MM.1S (cell line): ENCODE data around the gene TBATA.

Experiments used
- DNase-seq: peaks from one replicate; pipeline ENCODE4 v3.0.0-alpha.2; 2015
- H2AFZ ChIP-seq: fragments of 300-600 bp; sonication (generic); 2 replicates; pipeline ENCODE4 v1.6.0; 2016; ENCODE audit warnings: antibody characterized with exemption, low read length
- H3F3A ChIP-seq: fragments of 300-600 bp; sonication (generic); 2 replicates; pipeline ENCODE4 v1.6.1; 2016; ENCODE audit warnings: mild to moderate bottlenecking, antibody characterized with exemption, low read length, moderate library complexity, mixed read lengths; ENCODE audit not compliant: insufficient read depth
- H3K27ac ChIP-seq: fragments of 300-600 bp; sonication (generic); 2 replicates; pipeline ENCODE4 v1.5.1; 2016; ENCODE audit warnings: mild to moderate bottlenecking, low read length
- H3K27me3 ChIP-seq: fragments of 300-600 bp; sonication (generic); replicated peaks from 2 replicates; pipeline ENCODE4 v1.6.0; 2016; ENCODE audit warnings: low read length; ENCODE audit not compliant: insufficient read depth
- H3K36me3 ChIP-seq: fragments of 300-600 bp; sonication (generic); replicated peaks from 2 replicates; pipeline ENCODE4 v1.6.1; 2016; ENCODE audit warnings: mild to moderate bottlenecking, low read length, mixed read lengths; ENCODE audit not compliant: insufficient read depth
- H3K4me1 ChIP-seq: fragments of 300-600 bp; sonication (generic); 2 replicates; pipeline ENCODE4 v1.6.1; 2016; ENCODE audit warnings: low read length, mixed read lengths
- H3K4me2 ChIP-seq: fragments of 300-600 bp; sonication (generic); 2 replicates; pipeline ENCODE4 v1.6.0; 2016; ENCODE audit warnings: low read depth, low read length
- H3K4me3 ChIP-seq: fragments of 300-600 bp; sonication (generic); 2 replicates; pipeline ENCODE4 v1.5.1; 2016; ENCODE audit warnings: low read length, mixed read lengths
- H3K79me2 ChIP-seq: fragments of 300-600 bp; sonication (generic); 2 replicates; pipeline ENCODE4 v1.6.1; 2016; ENCODE audit warnings: mixed run types, low read length, mixed read lengths
- H3K9ac ChIP-seq: fragments of 300-600 bp; sonication (generic); 2 replicates; pipeline ENCODE4 v1.6.1; 2016; ENCODE audit warnings: low read length, mixed read lengths
- H3K9me2 ChIP-seq: fragments of 300-600 bp; sonication (generic); replicated peaks from 2 replicates; pipeline ENCODE4 v1.6.1; 2016; ENCODE audit warnings: mild to moderate bottlenecking, low read length, mixed read lengths; ENCODE audit not compliant: insufficient read depth
- H3K9me3 ChIP-seq: fragments of 300-600 bp; sonication (generic); replicated peaks from 2 replicates; pipeline ENCODE4 v1.6.1; 2016; ENCODE audit warnings: mild to moderate bottlenecking, low read length, mixed read lengths; ENCODE audit not compliant: insufficient read depth
- H4K20me1 ChIP-seq: fragments of 300-600 bp; sonication (generic); 2 replicates; pipeline ENCODE4 v1.6.1; 2016; ENCODE audit warnings: mild to moderate bottlenecking, low read length, moderate library complexity, mixed read lengths; ENCODE audit not compliant: insufficient read depth
- CTCF ChIP-seq: fragments of 300-600 bp; sonication (generic); IDR thresholded peaks from 2 replicates; pipeline ENCODE4 v1.5.1; 2016; ENCODE audit warnings: antibody characterized with exemption, low read length, mixed read lengths
- EZH2 ChIP-seq: fragments of 300-600 bp; sonication (generic); optimal IDR thresholded peaks from 2 replicates; pipeline ENCODE3; 2017; ENCODE audit warnings: low read depth, mild to moderate bottlenecking, antibody characterized with exemption, low read length, mixed read lengths
- EZH2phosphoT487 ChIP-seq: fragments of 300-600 bp; sonication (generic); IDR thresholded peaks from 2 replicates; pipeline ENCODE4 v1.6.1; 2018; ENCODE audit warnings: antibody characterized with exemption, low read length

Gene TBATA

GRCh38 chr10:70749756-70750155 lies 35.4 kb downstream of the TBATA start:
- no peaks in the 10 kb centered on the region for H3K36me3 ChIP-seq
- H3K9me3 ChIP-seq = no peaks in the 10 kb centered on the region
- no peak overlapping the region for H3K27ac ChIP-seq
- no peak overlapping the region for H3K4me3 ChIP-seq
- H3F3A ChIP-seq = no peaks in the 10 kb centered on the region
- no peaks in the 10 kb centered on the region for H3K79me2 ChIP-seq
- no peak overlapping the region for H3K9ac ChIP-seq
- DNase-seq = no peak
- no peak overlapping the region for H3K4me2 ChIP-seq
- H3K9me2 ChIP-seq = no peaks in the 10 kb centered on the region
- H2AFZ ChIP-seq = no peak overlapping the region
- TF ChIP-seq EZH2 = no peak
- TF ChIP-seq EZH2phosphoT487 = no peak
- no peak for TF ChIP-seq CTCF
- no peaks in the 10 kb centered on the region for H3K4me1 ChIP-seq
- H4K20me1 ChIP-seq = no peaks in the 10 kb centered on the region
- H3K27me3 ChIP-seq = no peaks in the 10 kb centered on the region

- H3K4me2 ChIP-seq = no peak overlapping the region
- no peak overlapping the region for H3K4me3 ChIP-seq
- no peaks in the 10 kb centered on the region for H3K79me2 ChIP-seq
- no peak overlapping the region for H3K9ac ChIP-seq
- no peaks in the 10 kb centered on the region for H3K9me2 ChIP-seq
- H3K9me3 ChIP-seq = no peaks in the 10 kb centered on the region
- no peaks in the 10 kb centered on the region for H3K36me3 ChIP-seq
- no peak for TF ChIP-seq EZH2
- no peak for TF ChIP-seq CTCF
- no peak for TF ChIP-seq EZH2phosphoT487
- H4K20me1 ChIP-seq = no peaks in the 10 kb centered on the region
- no peaks in the 10 kb centered on the region for H3K27me3 ChIP-seq
- H3K27ac ChIP-seq = no peak overlapping the region
- no peaks in the 10 kb centered on the region for H3K4me1 ChIP-seq
- H2AFZ ChIP-seq = no peak overlapping the region
- H3F3A ChIP-seq = no peaks in the 10 kb centered on the region
- DNase-seq = no peak
Observed at GRCh38 chr10:70748801-70749573, 36.2 kb downstream of the TBATA start.

- no peak for TF ChIP-seq EZH2phosphoT487
- TF ChIP-seq EZH2 = no peak
- no peak for TF ChIP-seq CTCF
- H4K20me1 ChIP-seq = no peaks in the 10 kb centered on the region
- no peak overlapping the region for H3K4me2 ChIP-seq
- no peaks in the 10 kb centered on the region for H3K9me2 ChIP-seq
- no peaks in the 10 kb centered on the region for H3K4me1 ChIP-seq
- H3K79me2 ChIP-seq = no peaks in the 10 kb centered on the region
- H3K27ac ChIP-seq = no peak overlapping the region
- no peak overlapping the region for H3K9ac ChIP-seq
- no peaks in the 10 kb centered on the region for H3K27me3 ChIP-seq
- H3K36me3 ChIP-seq = no peaks in the 10 kb centered on the region
- H2AFZ ChIP-seq = no peak overlapping the region
- no peaks in the 10 kb centered on the region for H3F3A ChIP-seq
- H3K4me3 ChIP-seq = no peak overlapping the region
- no peak for DNase-seq
- H3K9me3 ChIP-seq = no peaks in the 10 kb centered on the region
Observed at GRCh38 chr10:70748305-70748704, 36.9 kb downstream of the TBATA start.
